GM21381 (cell line): ENCODE results near the gene MYH8.

Source experiments
- ATAC-seq: cut with Tn5 transposase; IDR thresholded peaks from one replicate; pipeline ENCODE4 v1.9.1; 2021; ENCODE audit warnings: mild to moderate bottlenecking, moderate library complexity; ENCODE audit not compliant: unreplicated experiment

MYH8 gene

GRCh38 chr17:10421900-10422542, at the start of gene MYH8:
Gene MYH8 (minus strand): TSS chr17:10421950. CDS start chr17:10420227, 1,723 bp downstream.
- ATAC-seq = no peak

GRCh38 chr17:10469459-10469858, 47.7 kb upstream of the MYH8 start, which contains the start of gene MYH4:
Gene MYH4 (minus strand): TSS chr17:10469559. CDS start chr17:10466745, 2,814 bp downstream.
- ATAC-seq = no peak

GRCh38 chr17:10463402-10463801, 41.7 kb upstream of the MYH8 start:
- no peak for ATAC-seq

- no peak for ATAC-seq
Observed at GRCh38 chr17:10460062-10460461, 38.3 kb upstream of the MYH8 start.

GRCh38 chr17:10458701-10459100, 37.0 kb upstream of the MYH8 start:
- no peak for ATAC-seq

- no peak for ATAC-seq
Observed at GRCh38 chr17:10457952-10458351, 36.2 kb upstream of the MYH8 start.

GRCh38 chr17:10447026-10447931, 25.5 kb upstream of the MYH8 start:
- no peak for ATAC-seq

- no peak for ATAC-seq
Observed at GRCh38 chr17:10439816-10440215, 18.1 kb upstream of the MYH8 start.

- ATAC-seq = no peak
Observed at GRCh38 chr17:10435096-10435495, 13.3 kb upstream of the MYH8 start.

GRCh38 chr17:10429421-10430045, 7.8 kb upstream of the MYH8 start:
- ATAC-seq = no peak

- ATAC-seq = no peak
Observed at GRCh38 chr17:10428781-10429180, 7.0 kb upstream of the MYH8 start.

GRCh38 chr17:10421211-10421610, 539 bp downstream of the MYH8 start:
- no peak for ATAC-seq

GRCh38 chr17:10420811-10421210, 939 bp downstream of the MYH8 start:
- ATAC-seq = no peak

- no peak for ATAC-seq
Observed at GRCh38 chr17:10417431-10417830, 4.3 kb downstream of the MYH8 start.

- no peak for ATAC-seq
Observed at GRCh38 chr17:10415161-10415560, 6.6 kb downstream of the MYH8 start.

- no peak for ATAC-seq
Observed at GRCh38 chr17:10403589-10403988, 18.2 kb downstream of the MYH8 start.

- ATAC-seq = no peak
Observed at GRCh38 chr17:10398352-10398751, 23.4 kb downstream of the MYH8 start.

- no peak for ATAC-seq
Observed at GRCh38 chr17:10396524-10397163, 25.1 kb downstream of the MYH8 start.

- ATAC-seq = no peak
Observed at GRCh38 chr17:10394201-10394887, 27.4 kb downstream of the MYH8 start.

GRCh38 chr17:10392880-10393279, 28.9 kb downstream of the MYH8 start:
- no peak for ATAC-seq

GRCh38 chr17:10385871-10386270, 35.9 kb downstream of the MYH8 start:
- no peak for ATAC-seq
